HL-60 (cell line): Measurements from ENCODE around the gene ALDH4A1.

ENCODE experiments used
- GABPA ChIP-seq: IDR thresholded peaks from 2 replicates; pipeline ENCODE4 v1.6.1; 2012; ENCODE audit warnings: low read depth
- POLR2AphosphoS5 ChIP-seq: IDR thresholded peaks from 2 replicates; pipeline ENCODE4 v1.6.1; 2012; ENCODE audit warnings: low read depth
- REST ChIP-seq: IDR thresholded peaks from 2 replicates; pipeline ENCODE4 v1.6.1; 2012; ENCODE audit warnings: low read depth; ENCODE audit not compliant: insufficient replicate concordance
- TF ChIP-seq, protein P1 (sequence below): IDR thresholded peaks from one replicate; pipeline ENCODE4 v1.5.1; 2011; ENCODE audit warnings: low read length, control low read depth, inconsistent platforms; ENCODE audit not compliant: insufficient read depth

DNA sequence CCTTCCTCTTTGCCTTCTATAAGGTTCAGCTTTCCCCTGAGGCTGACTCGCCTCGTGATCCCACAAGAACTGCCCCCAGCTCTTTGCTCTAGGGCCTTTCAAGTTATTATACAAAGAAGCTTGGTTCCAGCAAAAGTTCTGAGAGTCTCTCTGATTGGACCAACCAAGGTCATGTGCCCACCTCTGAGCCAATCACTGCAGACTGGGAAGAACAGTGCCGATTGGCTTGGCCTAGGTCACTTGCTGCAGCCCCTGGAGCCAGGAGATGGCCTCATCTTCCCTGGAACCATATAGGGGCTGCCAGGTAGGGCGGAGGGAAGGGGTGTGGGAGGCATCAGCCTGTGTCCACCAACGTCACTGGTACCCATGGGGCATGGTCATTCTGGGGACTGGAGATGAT, 65.7 kb downstream of the ALDH4A1 start:
- TF ChIP-seq, protein P1, sequence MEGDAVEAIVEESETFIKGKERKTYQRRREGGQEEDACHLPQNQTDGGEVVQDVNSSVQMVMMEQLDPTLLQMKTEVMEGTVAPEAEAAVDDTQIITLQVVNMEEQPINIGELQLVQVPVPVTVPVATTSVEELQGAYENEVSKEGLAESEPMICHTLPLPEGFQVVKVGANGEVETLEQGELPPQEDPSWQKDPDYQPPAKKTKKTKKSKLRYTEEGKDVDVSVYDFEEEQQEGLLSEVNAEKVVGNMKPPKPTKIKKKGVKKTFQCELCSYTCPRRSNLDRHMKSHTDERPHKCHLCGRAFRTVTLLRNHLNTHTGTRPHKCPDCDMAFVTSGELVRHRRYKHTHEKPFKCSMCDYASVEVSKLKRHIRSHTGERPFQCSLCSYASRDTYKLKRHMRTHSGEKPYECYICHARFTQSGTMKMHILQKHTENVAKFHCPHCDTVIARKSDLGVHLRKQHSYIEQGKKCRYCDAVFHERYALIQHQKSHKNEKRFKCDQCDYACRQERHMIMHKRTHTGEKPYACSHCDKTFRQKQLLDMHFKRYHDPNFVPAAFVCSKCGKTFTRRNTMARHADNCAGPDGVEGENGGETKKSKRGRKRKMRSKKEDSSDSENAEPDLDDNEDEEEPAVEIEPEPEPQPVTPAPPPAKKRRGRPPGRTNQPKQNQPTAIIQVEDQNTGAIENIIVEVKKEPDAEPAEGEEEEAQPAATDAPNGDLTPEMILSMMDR = no peak
- no peak for TF ChIP-seq GABPA
- TF ChIP-seq POLR2AphosphoS5 = no peak
- no peak for TF ChIP-seq REST
